H9 (cell line): ENCODE results near the gene DOLPP1. TPM values are rescaled to one million over a fixed set of nuclear protein-coding genes. Genes with fewer than 3 reads are reported as not detected.
A peak's percentile ranks its signal among the peaks of the same experiment; 100 is the strongest.

Experiments used
- DNase-seq: peaks from one replicate; pipeline ENCODE4 v3.0.0-alpha.2; 2017
- H2AFZ ChIP-seq: one replicate; pipeline ENCODE4 v1.6.1; 2013; ENCODE audit warnings: mild to moderate bottlenecking, low read length, control low read depth, moderate library complexity
- H2AK5ac ChIP-seq: 2 replicates; pipeline ENCODE4 v1.6.1; 2013; ENCODE audit warnings: low read length, control low read depth, mixed read lengths; ENCODE audit not compliant: insufficient read length
- H2BK120ac ChIP-seq: one replicate; pipeline ENCODE4 v1.6.1; 2013; ENCODE audit warnings: low read depth, mild to moderate bottlenecking, low read length, control low read depth, inconsistent platforms; ENCODE audit not compliant: poor library complexity, severe bottlenecking
- H2BK12ac ChIP-seq: 2 replicates; pipeline ENCODE4 v1.6.1; 2013; ENCODE audit warnings: low read length, control low read depth, mixed read lengths, low read depth; ENCODE audit not compliant: insufficient read length
- H2BK15ac ChIP-seq: 2 replicates; pipeline ENCODE4 v1.6.1; 2013; ENCODE audit warnings: low read depth, low read length, control low read depth
- H2BK20ac ChIP-seq: one replicate; pipeline ENCODE4 v1.6.1; 2013; ENCODE audit warnings: low read depth, mild to moderate bottlenecking, low read length, control low read depth, inconsistent platforms; ENCODE audit not compliant: poor library complexity, severe bottlenecking
- H2BK5ac ChIP-seq: 2 replicates; pipeline ENCODE4 v1.6.1; 2013; ENCODE audit warnings: low read length, control low read depth, mixed read lengths; ENCODE audit not compliant: insufficient read length
- H3K14ac ChIP-seq: 2 replicates; pipeline ENCODE4 v1.6.1; 2013; ENCODE audit warnings: low read length, control low read depth; ENCODE audit not compliant: insufficient read depth
- H3K18ac ChIP-seq: 2 replicates; pipeline ENCODE4 v1.6.1; 2013; ENCODE audit warnings: low read depth, mild to moderate bottlenecking, mixed read lengths, low read length, control low read depth; ENCODE audit not compliant: insufficient read length
- H3K23ac ChIP-seq: 2 replicates; pipeline ENCODE4 v1.6.1; 2013; ENCODE audit warnings: low read length, control low read depth, mixed read lengths, low read depth; ENCODE audit not compliant: insufficient read length
- H3K23me2 ChIP-seq: 2 replicates; pipeline ENCODE4 v1.6.1; 2013; ENCODE audit warnings: low read depth, mild to moderate bottlenecking, mixed read lengths, low read length, control low read depth; ENCODE audit not compliant: insufficient read length, poor library complexity, severe bottlenecking
- H3K27ac ChIP-seq: 2 replicates; pipeline ENCODE4 v1.5.1; 2013; ENCODE audit warnings: low read length, control low read depth, mixed read lengths, low read depth; ENCODE audit not compliant: insufficient read length
- H3K27me3 ChIP-seq: 2 replicates; pipeline ENCODE4 v1.6.1; 2013; ENCODE audit warnings: low read length, control low read depth, inconsistent platforms; ENCODE audit not compliant: insufficient read depth
- H3K4ac ChIP-seq: 2 replicates; pipeline ENCODE4 v1.6.1; 2013; ENCODE audit warnings: low read depth, mild to moderate bottlenecking, control low read depth, inconsistent platforms, low read length, moderate library complexity
- H3K4me1 ChIP-seq: 2 replicates; pipeline ENCODE4 v1.6.1; 2013; ENCODE audit warnings: low read length, control low read depth, inconsistent platforms; ENCODE audit not compliant: insufficient read depth
- H3K4me2 ChIP-seq: 2 replicates; pipeline ENCODE4 v1.6.1; 2013; ENCODE audit warnings: low read length, control low read depth, mixed read lengths; ENCODE audit not compliant: insufficient read length, insufficient read depth
- H3K56ac ChIP-seq: 2 replicates; pipeline ENCODE4 v1.6.1; 2013; ENCODE audit warnings: low read depth, mild to moderate bottlenecking, mixed read lengths, low read length, control low read depth; ENCODE audit not compliant: insufficient read length
- H3K79me1 ChIP-seq: 2 replicates; pipeline ENCODE4 v1.6.1; 2013; ENCODE audit warnings: low read depth, mild to moderate bottlenecking, moderate library complexity, low read length, control low read depth, inconsistent platforms; ENCODE audit not compliant: insufficient read depth, poor library complexity, severe bottlenecking
- H3K79me2 ChIP-seq: 2 replicates; pipeline ENCODE4 v1.6.1; 2013; ENCODE audit warnings: low read length, control low read depth, inconsistent platforms; ENCODE audit not compliant: insufficient read depth
- H3K9ac ChIP-seq: 2 replicates; pipeline ENCODE4 v1.6.1; 2013; ENCODE audit warnings: low read length, control low read depth, mixed read lengths; ENCODE audit not compliant: insufficient read length; ENCODE audit errors: extremely low read depth
- H3K9me3 ChIP-seq: one replicate; pipeline ENCODE4 v1.6.1; 2013; ENCODE audit warnings: low read depth, low read length, inconsistent platforms; ENCODE audit not compliant: control insufficient read depth
- H3T11ph ChIP-seq: one replicate; pipeline ENCODE4 v1.6.1; 2013; ENCODE audit warnings: mild to moderate bottlenecking, low read length, control low read depth, inconsistent platforms
- H4K20me1 ChIP-seq: one replicate; pipeline ENCODE4 v1.6.1; 2013; ENCODE audit not compliant: control insufficient read depth, insufficient read length, insufficient read depth
- H4K5ac ChIP-seq: 2 replicates; pipeline ENCODE4 v1.6.1; 2013; ENCODE audit warnings: low read depth, mild to moderate bottlenecking, mixed read lengths, low read length, control low read depth; ENCODE audit not compliant: insufficient read length
- H4K8ac ChIP-seq: replicated peaks from 2 replicates; pipeline ENCODE4 v1.6.1; 2013; ENCODE audit warnings: low read length, control low read depth, mixed read lengths, low read depth; ENCODE audit not compliant: insufficient read length
- H4K91ac ChIP-seq: 2 replicates; pipeline ENCODE4 v1.6.1; 2013; ENCODE audit warnings: low read depth, mild to moderate bottlenecking, moderate library complexity, mixed read lengths, low read length, control low read depth; ENCODE audit not compliant: insufficient read length
- H3K27ac Mint-ChIP-seq, 3 experiments: 2 replicates in 2 of 3; 3 replicates in 1 of 3; pipeline ENCODE4 v1.8.0; 2020 to 2021; ENCODE audit warnings: mixed read lengths in 3 of 3, mild to moderate bottlenecking in 1 of 3, moderate library complexity in 1 of 3
- H3K27me3 Mint-ChIP-seq: 2 replicates; pipeline ENCODE4 v1.8.0; 2021; ENCODE audit warnings: low read depth, mild to moderate bottlenecking, moderate library complexity, mixed read lengths
- H3K36me3 Mint-ChIP-seq, 3 experiments: 2 replicates in 2 of 3; 3 replicates in 1 of 3; pipeline ENCODE4 v1.8.0; 2020 to 2021; ENCODE audit warnings: low read depth in 3 of 3, mixed read lengths in 3 of 3; ENCODE audit not compliant: insufficient read depth in 1 of 3
- H3K4me1 Mint-ChIP-seq, 2 experiments: 2 replicates each; pipeline ENCODE4 v1.8.0; 2020; ENCODE audit warnings: mixed read lengths in 2 of 2
- H3K4me3 Mint-ChIP-seq, 2 experiments: 2 replicates in 1 of 2; 3 replicates in 1 of 2; pipeline ENCODE4 v1.8.0; 2020 to 2021; ENCODE audit warnings: mild to moderate bottlenecking in 2 of 2, mixed read lengths in 2 of 2, moderate library complexity in 1 of 2
- H3K9me3 Mint-ChIP-seq, 2 experiments: 2 replicates in 1 of 2; 3 replicates in 1 of 2; pipeline ENCODE4 v1.8.0; 2020; ENCODE audit warnings: mild to moderate bottlenecking in 2 of 2, mixed read lengths in 2 of 2, moderate library complexity in 1 of 2
- WGBS: extraction: QIAGEN DNeasy Blood & Tissue Kit; methylation state at CpG from one replicate; pipeline ENCODE4 v1.1.7; 2013; ENCODE audit warnings: missing lambda C conversion rate, low lambda C conversion rate, mixed read lengths; ENCODE audit not compliant: insufficient read length; ENCODE audit errors: extremely low coverage; 5-methylcytosine and 5-hydroxymethylcytosine counted together
- total RNA-seq: library from RNA; stranded (reverse); gene quantifications from 2 replicates; pipeline ENCODE4 v1.2.1, GENCODE V29; 2021
- TF ChIP-seq, protein P1 (sequence below): fragments of 200-600 bp; sonication (generic); conservative IDR thresholded peaks from 3 replicates; pipeline ENCODE4 v1.8.0; 2021; ENCODE audit warnings: antibody characterized with exemption, mild to moderate bottlenecking

DOLPP1 gene
- total RNA-seq, 1 experiment from 2014 or later = 42.6 TPM

DNA sequence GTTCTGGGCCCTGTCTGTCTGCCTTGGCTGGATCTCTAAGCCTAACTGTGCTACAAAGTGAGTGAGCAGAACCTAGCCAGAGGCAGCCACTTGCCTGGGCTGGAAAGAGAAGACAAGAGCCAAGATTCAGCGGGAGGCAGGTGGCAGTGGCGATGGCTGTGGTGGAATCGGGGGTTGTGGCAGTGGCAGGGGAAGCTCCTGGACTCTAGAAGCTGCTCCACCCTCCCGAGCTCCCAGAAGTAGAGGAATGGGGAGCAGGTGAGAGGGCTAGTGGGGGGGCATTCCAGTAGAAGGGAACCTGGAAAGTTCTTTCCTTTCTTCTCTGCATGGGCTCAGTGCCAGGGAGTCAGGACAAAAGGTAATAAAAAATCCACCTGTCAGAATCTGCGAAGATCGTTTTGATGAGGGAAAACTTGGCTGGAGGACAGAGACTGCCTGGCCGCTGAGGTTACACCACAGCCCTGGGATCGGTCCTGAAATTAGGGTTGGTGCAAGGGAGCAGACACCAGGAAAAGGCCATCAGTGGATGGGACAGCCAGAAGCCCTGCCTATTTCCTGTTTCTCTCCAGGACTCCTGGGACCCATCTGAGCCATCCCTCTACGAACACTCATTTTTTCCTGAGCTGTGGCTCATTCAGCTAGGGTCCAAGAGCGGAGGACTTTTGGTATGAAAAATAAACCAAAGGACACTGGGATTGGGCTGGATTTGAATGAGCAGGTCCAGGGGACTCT lies 28.1 kb downstream of the DOLPP1 start:
- H3K9me3 ChIP-seq = no peaks in the 10 kb centered on the region
- no peak overlapping the region for H2BK20ac ChIP-seq
- H2BK12ac ChIP-seq = no peak overlapping the region
- no peaks in the 10 kb centered on the region for H3K4me1 ChIP-seq
- H3K23ac ChIP-seq = no peak overlapping the region
- Mint-ChIP-seq H3K36me3 (peaks cover 0 to 4% (median 0%) of the 10 kb centered on the region in 3 experiments; a peak in 1 of 7 replicates), H3K9me3 (no peaks in the 10 kb centered on the region), H3K27me3 (peaks cover 27% of the 10 kb centered on the region), H3K27ac (no peak overlapping the region), H3K4me3 (peak overlapping the region; percentile 94 to 98; a peak in 4 of 5 replicates), H3K4me1 (peaks cover 9 to 17% of the 10 kb centered on the region in 2 experiments)
- TF ChIP-seq, protein P1, sequence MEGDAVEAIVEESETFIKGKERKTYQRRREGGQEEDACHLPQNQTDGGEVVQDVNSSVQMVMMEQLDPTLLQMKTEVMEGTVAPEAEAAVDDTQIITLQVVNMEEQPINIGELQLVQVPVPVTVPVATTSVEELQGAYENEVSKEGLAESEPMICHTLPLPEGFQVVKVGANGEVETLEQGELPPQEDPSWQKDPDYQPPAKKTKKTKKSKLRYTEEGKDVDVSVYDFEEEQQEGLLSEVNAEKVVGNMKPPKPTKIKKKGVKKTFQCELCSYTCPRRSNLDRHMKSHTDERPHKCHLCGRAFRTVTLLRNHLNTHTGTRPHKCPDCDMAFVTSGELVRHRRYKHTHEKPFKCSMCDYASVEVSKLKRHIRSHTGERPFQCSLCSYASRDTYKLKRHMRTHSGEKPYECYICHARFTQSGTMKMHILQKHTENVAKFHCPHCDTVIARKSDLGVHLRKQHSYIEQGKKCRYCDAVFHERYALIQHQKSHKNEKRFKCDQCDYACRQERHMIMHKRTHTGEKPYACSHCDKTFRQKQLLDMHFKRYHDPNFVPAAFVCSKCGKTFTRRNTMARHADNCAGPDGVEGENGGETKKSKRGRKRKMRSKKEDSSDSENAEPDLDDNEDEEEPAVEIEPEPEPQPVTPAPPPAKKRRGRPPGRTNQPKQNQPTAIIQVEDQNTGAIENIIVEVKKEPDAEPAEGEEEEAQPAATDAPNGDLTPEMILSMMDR = no peak
- no peak overlapping the region for H3K18ac ChIP-seq
- no peak overlapping the region for H4K8ac ChIP-seq
- H3K23me2 ChIP-seq = peaks cover 12% of the 10 kb centered on the region
- H4K20me1 ChIP-seq = no peaks in the 10 kb centered on the region
- H2BK5ac ChIP-seq = no peak overlapping the region
- H2AFZ ChIP-seq = no peak overlapping the region
- H3K14ac ChIP-seq = no peak overlapping the region
- H3K4me2 ChIP-seq = no peak overlapping the region
- peaks cover 4% of the 10 kb centered on the region; the same call in 1 of the 2 replicates for H3K79me2 ChIP-seq
- H3K27ac ChIP-seq = no peak overlapping the region
- no peak overlapping the region for H3K56ac ChIP-seq
- no CpG with 5 or more reads among the region's 10 CpGs for WGBS
- no peak overlapping the region for H3K9ac ChIP-seq
- H2BK15ac ChIP-seq = no peak overlapping the region
- DNase-seq = no peak
- no peak overlapping the region for H4K5ac ChIP-seq
- H3K79me1 ChIP-seq = no peaks in the 10 kb centered on the region
- H3K4ac ChIP-seq = no peak overlapping the region
- no peak overlapping the region for H4K91ac ChIP-seq
- H3K27me3 ChIP-seq = no peaks in the 10 kb centered on the region; the same call in 1 of the 2 replicates
- H2BK120ac ChIP-seq = no peak overlapping the region
- H3T11ph ChIP-seq = no peak overlapping the region
- no peak overlapping the region for H2AK5ac ChIP-seq
